Measurements from ENCODE around the gene GPATCH11.

GPATCH11 gene

GRCh38 chr2:37083873-37084794 lies at the start of gene GPATCH11, which contains the start of gene HEATR5B:
Gene GPATCH11 (plus strand): TSS chr2:37084518. CDS start chr2:37088382, 3,864 bp downstream.
Gene HEATR5B (minus strand): TSS chr2:37084372. CDS start chr2:37083414, 958 bp downstream.
- no peak for TF ChIP-seq CTCF (IDR thresholded peaks at IDR 0.05; ENCODE audit: low read depth, low read length)
- H3K4me3 ChIP-seq (ENCODE audit: low read depth, low read length), result peak within 1 kb of the TSS; percentile 96

- H3K4me3 ChIP-seq (ENCODE audit: low read depth, low read length), result no peak overlapping the region
- no peak for TF ChIP-seq CTCF (IDR thresholded peaks at IDR 0.05; ENCODE audit: low read depth, low read length)
Observed at GRCh38 chr2:37037771-37038170, 46.5 kb upstream of the GPATCH11 start.

- no peak overlapping the region for H3K4me3 ChIP-seq (ENCODE audit: low read depth, low read length)
- no peak for TF ChIP-seq CTCF (IDR thresholded peaks at IDR 0.05; ENCODE audit: low read depth, low read length)
Observed at GRCh38 chr2:37039580-37039979, 44.7 kb upstream of the GPATCH11 start.

GRCh38 chr2:37052600-37053332 lies 31.6 kb upstream of the GPATCH11 start:
- no peak for TF ChIP-seq CTCF (IDR thresholded peaks at IDR 0.05; ENCODE audit: low read depth, low read length)
- H3K4me3 ChIP-seq (ENCODE audit: low read depth, low read length), result no peak overlapping the region

GRCh38 chr2:37059841-37060240 lies 24.5 kb upstream of the GPATCH11 start:
- H3K4me3 ChIP-seq (ENCODE audit: low read depth, low read length), result no peak overlapping the region
- no peak for TF ChIP-seq CTCF (IDR thresholded peaks at IDR 0.05; ENCODE audit: low read depth, low read length)

- TF ChIP-seq CTCF (IDR thresholded peaks at IDR 0.05; ENCODE audit: low read depth, low read length), result no peak
- H3K4me3 ChIP-seq (ENCODE audit: low read depth, low read length), result no peak overlapping the region
Observed at GRCh38 chr2:37060446-37060845, 23.9 kb upstream of the GPATCH11 start.

Data from WI38 (cell line).